BLaER1 treated with 17β-estradiol and CSF1 and Interleukin-3, amounts not matched to agents 10 nM and 100 nM (cell line): ENCODE data around the gene PLXDC2.

Source experiments
- H3K27ac ChIP-seq, 11 experiments: shearing (Covaris generic); formaldehyde crosslinking; 2 replicates each; pipeline ENCODE4 v1.8.1; 2022
- H3K27me3 ChIP-seq, 11 experiments: shearing (Covaris generic); formaldehyde crosslinking; 2 replicates each; pipeline ENCODE4 v1.8.1; 2022
- H3K36me3 ChIP-seq, 11 experiments: shearing (Covaris generic); formaldehyde crosslinking; 2 replicates each; pipeline ENCODE4 v1.8.1; 2022
- H3K4me1 ChIP-seq, 10 experiments: shearing (Covaris generic); formaldehyde crosslinking; 2 replicates each; pipeline ENCODE4 v1.8.1; 2022
- H3K4me2 ChIP-seq, 11 experiments: shearing (Covaris generic); formaldehyde crosslinking; 2 replicates each; pipeline ENCODE4 v1.8.1; 2022
- H3K4me3 ChIP-seq, 10 experiments: shearing (Covaris generic); formaldehyde crosslinking; 2 replicates each; pipeline ENCODE4 v1.8.1; 2022
- H3K9ac ChIP-seq, 11 experiments: shearing (Covaris generic); formaldehyde crosslinking; 2 replicates each; pipeline ENCODE4 v1.8.1; 2022
- H3K9me3 ChIP-seq, 11 experiments: shearing (Covaris generic); formaldehyde crosslinking; replicated peaks in 1 of 11; 2 replicates each; pipeline ENCODE4 v1.8.1; 2022
- H4K20me1 ChIP-seq, 11 experiments: shearing (Covaris generic); formaldehyde crosslinking; 2 replicates each; pipeline ENCODE4 v1.8.1; 2022
- Cebpa-rat ChIP-seq, 11 experiments: shearing (Covaris generic); IDR thresholded peaks; 2 replicates each; pipeline ENCODE4 v1.8.1; 2022

PLXDC2 gene

GRCh38 chr10:20110125-20111100 lies 294.2 kb downstream of the PLXDC2 start:
- no peak overlapping the region for H3K27ac ChIP-seq
- H3K27me3 ChIP-seq = no peaks in the 10 kb centered on the region
- H3K4me3 ChIP-seq = no peak overlapping the region
- no peaks in the 10 kb centered on the region for H3K4me1 ChIP-seq
- H3K4me2 ChIP-seq = no peak overlapping the region
- no peak overlapping the region for H3K9ac ChIP-seq
- H3K9me3 ChIP-seq = no peaks in the 10 kb centered on the region
- TF ChIP-seq Cebpa-rat (IDR thresholded peaks at IDR 0.05) = no peak
- H3K36me3 ChIP-seq = peaks cover 0 to 53% (median 0%) of the 10 kb centered on the region in 11 experiments; a peak in 11 of 22 replicates
- H4K20me1 ChIP-seq = no peaks in the 10 kb centered on the region

GRCh38 chr10:20114179-20114578 lies 297.9 kb downstream of the PLXDC2 start:
- Histone ChIP-seq H3K9ac (no peak overlapping the region), H3K4me1 (no peaks in the 10 kb centered on the region), H3K4me2 (no peak overlapping the region), H3K27ac (no peak overlapping the region), H3K9me3 (no peaks in the 10 kb centered on the region), H3K27me3 (no peaks in the 10 kb centered on the region), H4K20me1 (no peaks in the 10 kb centered on the region), H3K4me3 (no peak overlapping the region), H3K36me3 (peaks cover 0 to 42% (median 0%) of the 10 kb centered on the region in 11 experiments; a peak in 10 of 22 replicates)
- TF ChIP-seq Cebpa-rat (IDR thresholded peaks at IDR 0.05) = no peak

- no peaks in the 10 kb centered on the region for H4K20me1 ChIP-seq
- H3K4me2 ChIP-seq = no peak overlapping the region
- no peak overlapping the region for H3K27ac ChIP-seq
- H3K4me3 ChIP-seq = no peak overlapping the region
- peaks cover 0 to 32% (median 0%) of the 10 kb centered on the region in 11 experiments; a peak in 8 of 22 replicates for H3K36me3 ChIP-seq
- H3K9me3 ChIP-seq = no peaks in the 10 kb centered on the region
- TF ChIP-seq Cebpa-rat (IDR thresholded peaks at IDR 0.05) = no peak
- no peak overlapping the region for H3K9ac ChIP-seq
- no peaks in the 10 kb centered on the region for H3K27me3 ChIP-seq
- no peaks in the 10 kb centered on the region for H3K4me1 ChIP-seq
These were observed 299.7 kb downstream of the PLXDC2 start for GRCh38 chr10:20115894-20116293.

GRCh38 chr10:20117471-20117870 lies 301.2 kb downstream of the PLXDC2 start:
- H4K20me1 ChIP-seq = no peaks in the 10 kb centered on the region
- H3K36me3 ChIP-seq = peaks cover 0 to 21% (median 0%) of the 10 kb centered on the region in 11 experiments; a peak in 7 of 22 replicates
- H3K27ac ChIP-seq = no peak overlapping the region
- H3K9me3 ChIP-seq = no peaks in the 10 kb centered on the region
- TF ChIP-seq Cebpa-rat (IDR thresholded peaks at IDR 0.05) = no peak
- no peaks in the 10 kb centered on the region for H3K27me3 ChIP-seq
- no peaks in the 10 kb centered on the region for H3K4me1 ChIP-seq
- H3K4me3 ChIP-seq = no peak overlapping the region
- H3K9ac ChIP-seq = no peak overlapping the region
- H3K4me2 ChIP-seq = no peak overlapping the region

- Histone ChIP-seq H4K20me1 (no peaks in the 10 kb centered on the region), H3K27me3 (no peaks in the 10 kb centered on the region), H3K27ac (no peak overlapping the region), H3K4me1 (no peaks in the 10 kb centered on the region), H3K36me3 (peaks cover 0 to 16% (median 0%) of the 10 kb centered on the region in 11 experiments; a peak in 7 of 22 replicates), H3K4me3 (no peak overlapping the region), H3K9me3 (no peaks in the 10 kb centered on the region), H3K4me2 (no peak overlapping the region), H3K9ac (no peak overlapping the region)
- no peak for TF ChIP-seq Cebpa-rat (IDR thresholded peaks at IDR 0.05)
These were observed 301.9 kb downstream of the PLXDC2 start for GRCh38 chr10:20118119-20118518.

- Histone ChIP-seq H3K4me1 (peaks cover 0 to 23% (median 0%) of the 10 kb centered on the region in 10 experiments; a peak in 4 of 20 replicates), H3K9ac (no peak overlapping the region), H3K27ac (peak overlapping the region in 3 of 11 experiments; percentile 26 to 61 (median 36); a peak in 4 of 22 replicates), H4K20me1 (peaks cover 0 to 9% (median 0%) of the 10 kb centered on the region in 11 experiments; a peak in 1 of 22 replicates), H3K4me3 (no peak overlapping the region), H3K4me2 (peak overlapping the region in 2 of 11 experiments; percentile 43 to 50; a peak in 1 of 22 replicates), H3K27me3 (no peaks in the 10 kb centered on the region), H3K36me3 (peaks cover 0 to 9% (median 0%) of the 10 kb centered on the region in 11 experiments; a peak in 4 of 22 replicates), H3K9me3 (peaks cover 7 to 26% (median 11%) of the 10 kb centered on the region in 11 experiments)
- TF ChIP-seq Cebpa-rat (IDR thresholded peaks at IDR 0.05) = no peak
These were observed 312.6 kb downstream of the PLXDC2 start for GRCh38 chr10:20128811-20129210.

GRCh38 chr10:20132816-20133215 lies 316.6 kb downstream of the PLXDC2 start:
- H3K36me3 ChIP-seq = peaks cover 0 to 15% (median 4%) of the 10 kb centered on the region in 11 experiments; a peak in 8 of 22 replicates
- peaks cover 18 to 38% (median 24%) of the 10 kb centered on the region in 11 experiments for H3K9me3 ChIP-seq
- no peak for TF ChIP-seq Cebpa-rat (IDR thresholded peaks at IDR 0.05)
- no peak overlapping the region for H3K9ac ChIP-seq
- peaks cover 0 to 38% (median 0%) of the 10 kb centered on the region in 10 experiments; a peak in 5 of 20 replicates for H3K4me1 ChIP-seq
- H4K20me1 ChIP-seq = peaks cover 0 to 9% (median 0%) of the 10 kb centered on the region in 11 experiments; a peak in 1 of 22 replicates
- no peak overlapping the region for H3K27ac ChIP-seq
- H3K4me3 ChIP-seq = no peak overlapping the region
- no peaks in the 10 kb centered on the region for H3K27me3 ChIP-seq
- no peak overlapping the region for H3K4me2 ChIP-seq

- Histone ChIP-seq H3K4me3 (no peak overlapping the region), H3K27me3 (no peaks in the 10 kb centered on the region), H3K4me2 (no peak overlapping the region), H3K27ac (no peak overlapping the region), H4K20me1 (peaks cover 0 to 1% (median 0%) of the 10 kb centered on the region in 11 experiments; a peak in 1 of 22 replicates), H3K9ac (no peak overlapping the region), H3K9me3 (peaks cover 18 to 41% (median 24%) of the 10 kb centered on the region in 11 experiments), H3K36me3 (peaks cover 0 to 24% (median 4%) of the 10 kb centered on the region in 11 experiments; a peak in 8 of 22 replicates), H3K4me1 (peaks cover 0 to 28% (median 0%) of the 10 kb centered on the region in 10 experiments; a peak in 5 of 20 replicates)
- no peak for TF ChIP-seq Cebpa-rat (IDR thresholded peaks at IDR 0.05)
These were observed 317.5 kb downstream of the PLXDC2 start for GRCh38 chr10:20133669-20134189.

GRCh38 chr10:20142311-20142710 lies 326.1 kb downstream of the PLXDC2 start:
- no peak overlapping the region for H3K27ac ChIP-seq
- H3K4me3 ChIP-seq = no peak overlapping the region
- H3K4me2 ChIP-seq = no peak overlapping the region
- no peak for TF ChIP-seq Cebpa-rat (IDR thresholded peaks at IDR 0.05)
- peaks cover 0 to 11% (median 0%) of the 10 kb centered on the region in 11 experiments; a peak in 3 of 22 replicates for H3K9me3 ChIP-seq
- no peak overlapping the region for H3K9ac ChIP-seq
- H3K36me3 ChIP-seq = peaks cover 0 to 47% (median 0%) of the 10 kb centered on the region in 11 experiments; a peak in 5 of 22 replicates
- no peaks in the 10 kb centered on the region for H3K27me3 ChIP-seq
- no peaks in the 10 kb centered on the region for H3K4me1 ChIP-seq
- no peaks in the 10 kb centered on the region for H4K20me1 ChIP-seq
